HepG2 (cell line): ENCODE measurements around the gene SAMSN1. TPM values are rescaled to one million over a fixed set of nuclear protein-coding genes. Genes with fewer than 3 reads are reported as not detected.

ENCODE experiments used
- FIP1L1 ChIP-seq: fragments of 200-400 bp; formaldehyde crosslinking; IDR thresholded peaks from 2 replicates; pipeline ENCODE4 v1.6.1; 2018; ENCODE audit warnings: low read depth, mild to moderate bottlenecking, low read length, moderate library complexity, borderline replicate concordance; ENCODE audit not compliant: insufficient read depth
- KLF11 ChIP-seq: IDR thresholded peaks from 2 replicates; pipeline ENCODE4 v1.6.1; 2016; ENCODE audit warnings: missing compliant biosample characterization
- MBNL3 ChIP-seq: fragments of 250-450 bp; sonication (Bioruptor Pico); conservative IDR thresholded peaks from 2 replicates; pipeline ENCODE4 v1.8.0; 2022; ENCODE audit warnings: mild to moderate bottlenecking, inconsistent platforms
- NR2F1 ChIP-seq, 2 experiments: fragments of 450-650 bp in 1 of 2; formaldehyde crosslinking in 1 of 2; IDR thresholded peaks; 2 replicates each; pipeline versions ENCODE4 v1.5.0 to v1.6.1; 2016 to 2020; ENCODE audit warnings: mild to moderate bottlenecking in 1 of 2, missing compliant biosample characterization in 1 of 2, missing genetic modification reagents in 1 of 2, moderate library complexity in 1 of 2
- SMARCE1 ChIP-seq: fragments of 450-650 bp; IDR thresholded peaks from 2 replicates; pipeline ENCODE4 v1.6.1; 2017; ENCODE audit warnings: borderline replicate concordance
- ZFYVE20 ChIP-seq: sonication (generic); formaldehyde crosslinking; IDR thresholded peaks from 2 replicates; pipeline ENCODE4 v1.8.0; 2023; ENCODE audit warnings: low read depth, mild to moderate bottlenecking, moderate library complexity, missing genetic modification reagents, borderline replicate concordance
- ZNF253 ChIP-seq: sonication (generic); formaldehyde crosslinking; IDR thresholded peaks from 2 replicates; pipeline ENCODE4 v1.8.0; 2022; ENCODE audit warnings: mild to moderate bottlenecking, missing genetic modification reagents, borderline replicate concordance
- polyA plus RNA-seq, 8 experiments: library from polyadenylated mRNA; depleted of rRNA in 3 of 8; stranded (reverse) in 7 of 8; unstranded in 1 of 8; fragments of >200 nt; fragmentation: Illumina TruSeq in 4 of 8; extraction: Trizol in 4 of 8; gene quantifications; 2 replicates each; pipeline versions ENCODE4 v1.2.1 to v1.2.3, GENCODE V29; 2011 to 2016; ENCODE audit warnings: low read depth in 4 of 8, missing spikeins in 1 of 8, mixed read lengths in 1 of 8; ENCODE audit not compliant: insufficient read depth in 1 of 8
- total RNA-seq, 5 experiments: library from RNA; depleted of rRNA; stranded (reverse); fragments of >200 nt; fragmentation: Illumina TruSeq; extraction: Trizol; gene quantifications; 2 replicates each; pipeline ENCODE4 v1.2.3, GENCODE V29; 2016; ENCODE audit warnings: low read depth in 1 of 5
- TF ChIP-seq, protein P1 (sequence below): fragments of 450-650 bp; IDR thresholded peaks from 2 replicates; pipeline ENCODE4 v1.6.1; 2017; ENCODE audit warnings: mild to moderate bottlenecking
- TF ChIP-seq, protein P2 (sequence below): sonication (generic); formaldehyde crosslinking; IDR thresholded peaks from 2 replicates; pipeline ENCODE4 v1.4.0; 2020; ENCODE audit warnings: missing genetic modification reagents
- TF ChIP-seq, protein P3 (sequence below): sonication (generic); formaldehyde crosslinking; IDR thresholded peaks from 2 replicates; pipeline ENCODE4 v1.5.0; 2020; ENCODE audit warnings: missing genetic modification reagents, mild to moderate bottlenecking, borderline replicate concordance

The SAMSN1 gene
- total and polyA plus RNA-seq, 2 of the 13 experiments (the other 11 are each of a cell fraction or from before 2014, with no cell fraction given): 0.09 TPM; not detected in 1

DNA sequence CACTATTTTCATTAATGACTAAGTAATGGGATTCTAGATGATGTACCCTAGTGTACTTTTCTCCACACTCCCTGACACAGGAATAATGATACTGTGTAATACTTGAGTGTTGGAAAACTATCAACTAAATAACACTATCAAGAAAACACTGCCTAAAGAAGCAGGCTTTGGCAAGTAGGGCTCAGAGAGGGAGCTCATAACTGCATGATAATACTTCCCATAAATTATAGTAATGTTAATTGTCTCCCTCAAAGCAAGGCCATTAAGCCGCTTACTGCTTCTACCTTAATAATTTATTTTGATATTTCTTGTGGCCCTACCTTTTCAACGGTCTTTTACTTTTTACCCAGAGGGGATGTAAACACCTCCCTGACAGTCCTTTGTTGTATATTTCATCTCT, 69.0 kb downstream of the SAMSN1 start (continued):
- TF ChIP-seq, protein P1, sequence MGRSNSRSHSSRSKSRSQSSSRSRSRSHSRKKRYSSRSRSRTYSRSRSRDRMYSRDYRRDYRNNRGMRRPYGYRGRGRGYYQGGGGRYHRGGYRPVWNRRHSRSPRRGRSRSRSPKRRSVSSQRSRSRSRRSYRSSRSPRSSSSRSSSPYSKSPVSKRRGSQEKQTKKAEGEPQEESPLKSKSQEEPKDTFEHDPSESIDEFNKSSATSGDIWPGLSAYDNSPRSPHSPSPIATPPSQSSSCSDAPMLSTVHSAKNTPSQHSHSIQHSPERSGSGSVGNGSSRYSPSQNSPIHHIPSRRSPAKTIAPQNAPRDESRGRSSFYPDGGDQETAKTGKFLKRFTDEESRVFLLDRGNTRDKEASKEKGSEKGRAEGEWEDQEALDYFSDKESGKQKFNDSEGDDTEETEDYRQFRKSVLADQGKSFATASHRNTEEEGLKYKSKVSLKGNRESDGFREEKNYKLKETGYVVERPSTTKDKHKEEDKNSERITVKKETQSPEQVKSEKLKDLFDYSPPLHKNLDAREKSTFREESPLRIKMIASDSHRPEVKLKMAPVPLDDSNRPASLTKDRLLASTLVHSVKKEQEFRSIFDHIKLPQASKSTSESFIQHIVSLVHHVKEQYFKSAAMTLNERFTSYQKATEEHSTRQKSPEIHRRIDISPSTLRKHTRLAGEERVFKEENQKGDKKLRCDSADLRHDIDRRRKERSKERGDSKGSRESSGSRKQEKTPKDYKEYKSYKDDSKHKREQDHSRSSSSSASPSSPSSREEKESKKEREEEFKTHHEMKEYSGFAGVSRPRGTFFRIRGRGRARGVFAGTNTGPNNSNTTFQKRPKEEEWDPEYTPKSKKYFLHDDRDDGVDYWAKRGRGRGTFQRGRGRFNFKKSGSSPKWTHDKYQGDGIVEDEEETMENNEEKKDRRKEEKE: no peak
- TF ChIP-seq, protein P2, sequence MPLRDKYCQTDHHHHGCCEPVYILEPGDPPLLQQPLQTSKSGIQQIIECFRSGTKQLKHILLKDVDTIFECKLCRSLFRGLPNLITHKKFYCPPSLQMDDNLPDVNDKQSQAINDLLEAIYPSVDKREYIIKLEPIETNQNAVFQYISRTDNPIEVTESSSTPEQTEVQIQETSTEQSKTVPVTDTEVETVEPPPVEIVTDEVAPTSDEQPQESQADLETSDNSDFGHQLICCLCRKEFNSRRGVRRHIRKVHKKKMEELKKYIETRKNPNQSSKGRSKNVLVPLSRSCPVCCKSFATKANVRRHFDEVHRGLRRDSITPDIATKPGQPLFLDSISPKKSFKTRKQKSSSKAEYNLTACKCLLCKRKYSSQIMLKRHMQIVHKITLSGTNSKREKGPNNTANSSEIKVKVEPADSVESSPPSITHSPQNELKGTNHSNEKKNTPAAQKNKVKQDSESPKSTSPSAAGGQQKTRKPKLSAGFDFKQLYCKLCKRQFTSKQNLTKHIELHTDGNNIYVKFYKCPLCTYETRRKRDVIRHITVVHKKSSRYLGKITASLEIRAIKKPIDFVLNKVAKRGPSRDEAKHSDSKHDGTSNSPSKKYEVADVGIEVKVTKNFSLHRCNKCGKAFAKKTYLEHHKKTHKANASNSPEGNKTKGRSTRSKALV (CRISPR knock-in tag): no peak
- TF ChIP-seq ZNF253 (CRISPR knock-in tag): no peak
- TF ChIP-seq KLF11: no peak
- TF ChIP-seq FIP1L1: no peak
- no peak for TF ChIP-seq ZFYVE20 (CRISPR knock-in tag)
- no peak for TF ChIP-seq MBNL3
- TF ChIP-seq, protein P3, sequence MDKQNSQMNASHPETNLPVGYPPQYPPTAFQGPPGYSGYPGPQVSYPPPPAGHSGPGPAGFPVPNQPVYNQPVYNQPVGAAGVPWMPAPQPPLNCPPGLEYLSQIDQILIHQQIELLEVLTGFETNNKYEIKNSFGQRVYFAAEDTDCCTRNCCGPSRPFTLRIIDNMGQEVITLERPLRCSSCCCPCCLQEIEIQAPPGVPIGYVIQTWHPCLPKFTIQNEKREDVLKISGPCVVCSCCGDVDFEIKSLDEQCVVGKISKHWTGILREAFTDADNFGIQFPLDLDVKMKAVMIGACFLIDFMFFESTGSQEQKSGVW (CRISPR knock-in tag): no peak
- no peak for TF ChIP-seq SMARCE1
- TF ChIP-seq NR2F1 (CRISPR knock-in tag; IDR thresholded peaks at IDR 0.05): no peak
